PC-3 (cell line): ENCODE data around the gene TLE7. TPM values are rescaled to one million over a fixed set of nuclear protein-coding genes. Genes with fewer than 3 reads are reported as not detected.

ENCODE experiments used
- ATAC-seq: fragments of 200-7000 bp; cut with Tn5 transposase; 2 replicates; pipeline ENCODE4 v1.9.1; 2020; ENCODE audit warnings: mild to moderate bottlenecking, moderate library complexity
- BruUV-seq: library from RNA; stranded (reverse); fragments of 400-500 nt; replicated peaks from 2 replicates; lab custom pipeline; 2021; lab: Mats Ljungman, UMichigan
- CTCF ChIA-PET: fragments of 300-600 bp; sonication (Branson Sonifier 250); formaldehyde crosslinking; loops from one replicate; lab custom pipeline; 2022; ENCODE audit warnings: antibody characterized with exemption; lab: Charles Lee
- POLR2A ChIA-PET: fragments of 300-600 bp; sonication (Branson Sonifier 250); formaldehyde crosslinking; loops from one replicate; lab custom pipeline; 2022; ENCODE audit warnings: antibody characterized with exemption; ENCODE audit not compliant: unreplicated experiment; lab: Charles Lee
- DNase-seq: peaks from one replicate; pipeline ENCODE4 v3.0.0-alpha.2; 2015
- H2AFZ ChIP-seq: fragments of 300-600 bp; sonication (generic); 2 replicates; pipeline ENCODE4 v1.6.0; 2016; ENCODE audit warnings: antibody characterized with exemption, low read length
- H3F3A ChIP-seq: fragments of 300-600 bp; sonication (generic); one replicate; pipeline ENCODE4 v1.6.0; 2017; ENCODE audit warnings: antibody characterized with exemption, low read length, control low read depth, mild to moderate bottlenecking; ENCODE audit not compliant: unreplicated experiment
- H3K27ac ChIP-seq: fragments of 300-600 bp; sonication (generic); 2 replicates; pipeline ENCODE4 v1.5.1; 2016; ENCODE audit warnings: mild to moderate bottlenecking, low read length
- H3K27me3 ChIP-seq: fragments of 300-600 bp; sonication (generic); 2 replicates; pipeline ENCODE4 v1.6.1; 2016; ENCODE audit warnings: low read length, mixed read lengths
- H3K36me3 ChIP-seq: fragments of 300-600 bp; sonication (generic); 2 replicates; pipeline ENCODE4 v1.6.1; 2016; ENCODE audit warnings: low read depth, mixed run types, low read length, mixed read lengths
- H3K4me1 ChIP-seq: fragments of 300-600 bp; sonication (generic); 2 replicates; pipeline ENCODE4 v1.5.1; 2016; ENCODE audit warnings: low read length; ENCODE audit not compliant: insufficient read depth
- H3K4me2 ChIP-seq: fragments of 300-600 bp; sonication (generic); 2 replicates; pipeline ENCODE4 v1.6.0; 2016; ENCODE audit warnings: low read length
- H3K4me3 ChIP-seq: fragments of 300-600 bp; sonication (generic); 2 replicates; pipeline ENCODE4 v1.5.1; 2016; ENCODE audit warnings: mild to moderate bottlenecking, low read length, mixed read lengths
- H3K79me2 ChIP-seq: fragments of 300-600 bp; sonication (generic); 2 replicates; pipeline ENCODE4 v1.6.1; 2017; ENCODE audit warnings: low read length, mixed read lengths
- H3K9ac ChIP-seq: fragments of 300-600 bp; sonication (generic); 2 replicates; pipeline ENCODE4 v1.6.0; 2016; ENCODE audit warnings: mild to moderate bottlenecking, low read length
- H3K9me2 ChIP-seq: fragments of 300-600 bp; sonication (generic); replicated peaks from 2 replicates; pipeline ENCODE4 v1.6.1; 2016; ENCODE audit warnings: mixed run types, low read length, mixed read lengths
- H3K9me3 ChIP-seq: fragments of 300-600 bp; sonication (generic); 2 replicates; pipeline ENCODE4 v1.6.1; 2016; ENCODE audit warnings: low read length, mixed read lengths
- H4K20me1 ChIP-seq: fragments of 300-600 bp; sonication (generic); 2 replicates; pipeline ENCODE4 v1.6.1; 2016; ENCODE audit warnings: low read length, mixed read lengths
- CTCF ChIP-seq: fragments of 300-600 bp; sonication (generic); conservative IDR thresholded peaks from 2 replicates; pipeline ENCODE4 v1.5.1; 2017; ENCODE audit warnings: antibody characterized with exemption, low read depth, mild to moderate bottlenecking, low read length
- EZH2 ChIP-seq: fragments of 300-600 bp; sonication (generic); IDR thresholded peaks from one replicate; pipeline ENCODE4 v1.6.1; 2017; ENCODE audit warnings: antibody characterized with exemption, mild to moderate bottlenecking, low read length; ENCODE audit not compliant: unreplicated experiment
- EZH2phosphoT487 ChIP-seq: fragments of 300-600 bp; sonication (generic); IDR thresholded peaks from 2 replicates; pipeline ENCODE4 v1.6.1; 2018; ENCODE audit warnings: mild to moderate bottlenecking, antibody characterized with exemption, low read length, borderline replicate concordance
- intact Hi-C: fragments of 100-400 bp; cut with micrococcal nuclease; formaldehyde crosslinking; loops from 2 replicates; pipeline ENCODE4 v1.9.0; 2023
- total RNA-seq: library from RNA; depleted of rRNA; stranded (reverse); fragments of >200 nt; gene quantifications from 2 replicates; pipeline ENCODE4 v1.2.3, GENCODE V29; 2014

TLE7 gene
- total RNA-seq, 1 experiment from 2014 or later, result not detected

GRCh38 chr16:71431991-71432390 lies 9.9 kb downstream of the TLE7 start:
- no peak overlapping the region for H2AFZ ChIP-seq
- H3K27ac ChIP-seq, result no peak overlapping the region
- no peaks in the 10 kb centered on the region for H3K9me2 ChIP-seq
- H4K20me1 ChIP-seq, result no peaks in the 10 kb centered on the region
- H3K4me2 ChIP-seq, result no peak overlapping the region
- no peaks in the 10 kb centered on the region for H3K4me1 ChIP-seq
- ATAC-seq (no peak), DNase-seq (no peak)
- no peaks in the 10 kb centered on the region for H3F3A ChIP-seq
- H3K36me3 ChIP-seq, result no peaks in the 10 kb centered on the region
- H3K27me3 ChIP-seq, result peaks cover 7% of the 10 kb centered on the region
- BruUV-seq, result no TSS peak
- TF ChIP-seq CTCF, result no peak
- TF ChIP-seq EZH2, result no peak
- TF ChIP-seq EZH2phosphoT487, result no peak
- POLR2A ChIA-PET, result no interaction called here
- H3K9ac ChIP-seq, result no peak overlapping the region
- H3K4me3 ChIP-seq, result no peak overlapping the region
- H3K79me2 ChIP-seq, result no peaks in the 10 kb centered on the region
- H3K9me3 ChIP-seq, result no peaks in the 10 kb centered on the region
- intact Hi-C loops, result no loop called here
- CTCF ChIA-PET, result no interaction called here

GRCh38 chr16:71431176-71431575 lies 10.7 kb downstream of the TLE7 start:
- Histone ChIP-seq H3K27ac (no peak overlapping the region), H3K9me2 (no peaks in the 10 kb centered on the region), H3K9me3 (no peaks in the 10 kb centered on the region), H3K4me2 (no peak overlapping the region), H3K27me3 (peaks cover 7% of the 10 kb centered on the region), H2AFZ (no peak overlapping the region), H3K4me3 (no peak overlapping the region), H4K20me1 (no peaks in the 10 kb centered on the region), H3K9ac (no peak overlapping the region), H3K36me3 (no peaks in the 10 kb centered on the region), H3K79me2 (no peaks in the 10 kb centered on the region), H3K4me1 (no peaks in the 10 kb centered on the region), H3F3A (no peaks in the 10 kb centered on the region)
- intact Hi-C loops, result no loop called here
- no peak for ATAC-seq
- ChIA-PET POLR2A (no interaction called here), CTCF (no interaction called here)
- BruUV-seq, result no TSS peak
- TF ChIP-seq EZH2phosphoT487, result no peak
- TF ChIP-seq CTCF, result no peak
- TF ChIP-seq EZH2, result no peak
- DNase-seq, result no peak

GRCh38 chr16:71430744-71431143 lies 11.1 kb downstream of the TLE7 start:
- no TSS peak for BruUV-seq

More at GRCh38 chr16:71430744-71431143, 11.1 kb downstream of the TLE7 start:
- Histone ChIP-seq H3K4me2 (no peak overlapping the region), H3K27me3 (peaks cover 7% of the 10 kb centered on the region), H3K9ac (no peak overlapping the region), H3K27ac (no peak overlapping the region), H3F3A (no peaks in the 10 kb centered on the region), H3K4me1 (no peaks in the 10 kb centered on the region), H3K36me3 (no peaks in the 10 kb centered on the region), H4K20me1 (no peaks in the 10 kb centered on the region), H3K9me2 (no peaks in the 10 kb centered on the region), H3K4me3 (no peak overlapping the region), H3K9me3 (no peaks in the 10 kb centered on the region), H2AFZ (no peak overlapping the region), H3K79me2 (no peaks in the 10 kb centered on the region)
- TF ChIP-seq EZH2phosphoT487, result no peak
- no peak for TF ChIP-seq EZH2
- no peak for TF ChIP-seq CTCF
- ChIA-PET POLR2A (no interaction called here), CTCF (no interaction called here)
- intact Hi-C loops, result no loop called here
- no peak for ATAC-seq
- DNase-seq, result no peak
